HFFc6 (cell line): ENCODE results near the gene STX8. TPM values are rescaled to one million over a fixed set of nuclear protein-coding genes. Genes with fewer than 3 reads are reported as not detected.
"Not testable (repeated sequence)": the region's sequence is repeated elsewhere in the genome, so short reads cannot be mapped to it uniquely, and the experiment has no call there.

ENCODE experiments used
- DNase-seq: peaks from one replicate; pipeline ENCODE4 v3.0.0-alpha.2; 2018
- H3K27ac Mint-ChIP-seq: 2 replicates; pipeline ENCODE4 v1.8.0; 2020; ENCODE audit warnings: mild to moderate bottlenecking, mixed read lengths
- H3K27me3 Mint-ChIP-seq: 2 replicates; pipeline ENCODE4 v1.8.0; 2021; ENCODE audit warnings: mild to moderate bottlenecking, moderate library complexity, mixed read lengths; ENCODE audit not compliant: insufficient read depth
- H3K36me3 Mint-ChIP-seq: 2 replicates; pipeline ENCODE4 v1.8.0; 2021; ENCODE audit warnings: low read depth, mixed read lengths
- H3K4me1 Mint-ChIP-seq: 2 replicates; pipeline ENCODE4 v1.8.0; 2020; ENCODE audit warnings: low read depth, mixed read lengths
- H3K4me3 Mint-ChIP-seq: 2 replicates; pipeline ENCODE4 v1.8.0; 2020; ENCODE audit warnings: mild to moderate bottlenecking, moderate library complexity, mixed read lengths
- H3K9me3 Mint-ChIP-seq: 2 replicates; pipeline ENCODE4 v1.8.0; 2020; ENCODE audit warnings: mild to moderate bottlenecking, mixed read lengths
- CTCF ChIP-seq: fragments of 200-600 bp; sonication (generic); IDR thresholded peaks from 2 replicates; pipeline ENCODE4 v1.5.0; 2021; ENCODE audit warnings: antibody characterized with exemption, mild to moderate bottlenecking
- total RNA-seq, 6 experiments: library from RNA; stranded (reverse); fragmentation: NEBNext Ultra II Directional; extraction: Animal tissue kit (Norgen Biotek cat#: 25700); gene quantifications; 2 replicates in 1 of 6; 3 replicates in 5 of 6; pipeline ENCODE4 v1.2.3, GENCODE V29; 2021

The STX8 gene
- total RNA-seq, 6 experiments from 2014 or later = 48.9 to 73.8 (median 60.9) TPM

- Mint-ChIP-seq H3K4me3 (no peak overlapping the region), H3K9me3 (peaks cover 4% of the 10 kb centered on the region; the same call in 1 of the 2 replicates), H3K36me3 (peaks cover 10% of the 10 kb centered on the region), H3K27me3 (no peaks in the 10 kb centered on the region), H3K27ac (no peak overlapping the region), H3K4me1 (peaks cover 3% of the 10 kb centered on the region; the same call in 1 of the 2 replicates)
- no peak for TF ChIP-seq CTCF
- DNase-seq = no peak
These were observed 118.6 kb downstream of the STX8 start for GRCh38 chr17:9457005-9457404.

- no peaks in the 10 kb centered on the region for H3K27me3 Mint-ChIP-seq
- no peak for TF ChIP-seq CTCF
- peaks cover 6% of the 10 kb centered on the region; the same call in 1 of the 2 replicates for H3K4me1 Mint-ChIP-seq
- H3K9me3 Mint-ChIP-seq = peaks cover 4% of the 10 kb centered on the region; the same call in 1 of the 2 replicates
- H3K4me3 Mint-ChIP-seq = no peak overlapping the region
- H3K27ac Mint-ChIP-seq = no peak overlapping the region
- no peak for DNase-seq
- peaks cover 8% of the 10 kb centered on the region for H3K36me3 Mint-ChIP-seq
These were observed 119.3 kb downstream of the STX8 start for GRCh38 chr17:9456330-9456729.

GRCh38 chr17:9451934-9452333, 123.7 kb downstream of the STX8 start:
- H3K27me3 Mint-ChIP-seq = no peaks in the 10 kb centered on the region
- no peak overlapping the region for H3K27ac Mint-ChIP-seq
- no peaks in the 10 kb centered on the region for H3K36me3 Mint-ChIP-seq
- peaks cover 6% of the 10 kb centered on the region; the same call in 1 of the 2 replicates for H3K4me1 Mint-ChIP-seq
- no peaks in the 10 kb centered on the region for H3K9me3 Mint-ChIP-seq
- H3K4me3 Mint-ChIP-seq = no peak overlapping the region
- DNase-seq = no peak
- TF ChIP-seq CTCF = no peak

- H3K27me3 Mint-ChIP-seq, H3K4me3 Mint-ChIP-seq: not testable (repeated sequence)
These were observed 128.3 kb downstream of the STX8 start for GRCh38 chr17:9447298-9447697.

GRCh38 chr17:9446528-9446927, 129.1 kb downstream of the STX8 start:
- DNase-seq = no peak
- Mint-ChIP-seq H3K27me3 (no peaks in the 10 kb centered on the region; the same call in 1 of the 2 replicates), H3K9me3 (no peaks in the 10 kb centered on the region), H3K27ac (no peak overlapping the region), H3K36me3 (no peaks in the 10 kb centered on the region), H3K4me3 (no peak overlapping the region), H3K4me1 (no peaks in the 10 kb centered on the region)
- no peak for TF ChIP-seq CTCF

More at GRCh38 chr17:9447298-9447697, 128.3 kb downstream of the STX8 start:
- H3K9me3 Mint-ChIP-seq, H3K4me1 Mint-ChIP-seq, H3K36me3 Mint-ChIP-seq, DNase-seq, H3K27ac Mint-ChIP-seq: not testable (repeated sequence)

- H3K27me3 Mint-ChIP-seq = no peaks in the 10 kb centered on the region; the same call in 1 of the 2 replicates
- DNase-seq = no peak
These were observed 130.2 kb downstream of the STX8 start for GRCh38 chr17:9445424-9445823.

More at GRCh38 chr17:9445424-9445823, 130.2 kb downstream of the STX8 start:
- no peak for TF ChIP-seq CTCF
- Mint-ChIP-seq H3K36me3 (peaks cover 4% of the 10 kb centered on the region; the same call in 1 of the 2 replicates), H3K4me1 (no peaks in the 10 kb centered on the region), H3K9me3 (no peaks in the 10 kb centered on the region), H3K27ac (no peak overlapping the region), H3K4me3 (no peak overlapping the region)
